Measurements from ENCODE around the gene OR8K1. TPM values are rescaled to one million over a fixed set of nuclear protein-coding genes. Genes with fewer than 3 reads are reported as not detected.

The OR8K1 gene
- total RNA-seq (not detected), polyA plus RNA-seq (not detected)

GRCh38 chr11:56345739-56346138 lies at the start of gene OR8K1:
OR8K1 (plus strand) TSS chr11:56346039; CDS start chr11:56346039, 0 bp downstream.
- intact Hi-C loops (cut with DNase I) = no loop called here
- no peaks in the 10 kb centered on the region for H3K27me3 ChIP-seq

GRCh38 chr11:56296898-56297297 lies 48.9 kb upstream of the OR8K1 start:
- Histone ChIP-seq H3K4me3 (no peak overlapping the region), H3K9me3 (no peaks in the 10 kb centered on the region), H3K36me3 (no peaks in the 10 kb centered on the region), H3K27me3 (no peaks in the 10 kb centered on the region), H3K4me1 (no peaks in the 10 kb centered on the region), H3K27ac (no peak overlapping the region)
- no peak for TF ChIP-seq POLR2AphosphoS5 (IDR thresholded peaks at IDR 0.05)
- no peak for TF ChIP-seq POLR2A (IDR thresholded peaks at IDR 0.05)
- no peak for TF ChIP-seq EP300 (IDR thresholded peaks at IDR 0.05)
- TF ChIP-seq, protein P1, sequence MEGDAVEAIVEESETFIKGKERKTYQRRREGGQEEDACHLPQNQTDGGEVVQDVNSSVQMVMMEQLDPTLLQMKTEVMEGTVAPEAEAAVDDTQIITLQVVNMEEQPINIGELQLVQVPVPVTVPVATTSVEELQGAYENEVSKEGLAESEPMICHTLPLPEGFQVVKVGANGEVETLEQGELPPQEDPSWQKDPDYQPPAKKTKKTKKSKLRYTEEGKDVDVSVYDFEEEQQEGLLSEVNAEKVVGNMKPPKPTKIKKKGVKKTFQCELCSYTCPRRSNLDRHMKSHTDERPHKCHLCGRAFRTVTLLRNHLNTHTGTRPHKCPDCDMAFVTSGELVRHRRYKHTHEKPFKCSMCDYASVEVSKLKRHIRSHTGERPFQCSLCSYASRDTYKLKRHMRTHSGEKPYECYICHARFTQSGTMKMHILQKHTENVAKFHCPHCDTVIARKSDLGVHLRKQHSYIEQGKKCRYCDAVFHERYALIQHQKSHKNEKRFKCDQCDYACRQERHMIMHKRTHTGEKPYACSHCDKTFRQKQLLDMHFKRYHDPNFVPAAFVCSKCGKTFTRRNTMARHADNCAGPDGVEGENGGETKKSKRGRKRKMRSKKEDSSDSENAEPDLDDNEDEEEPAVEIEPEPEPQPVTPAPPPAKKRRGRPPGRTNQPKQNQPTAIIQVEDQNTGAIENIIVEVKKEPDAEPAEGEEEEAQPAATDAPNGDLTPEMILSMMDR (IDR thresholded peaks at IDR 0.05) = no peak
- DNase-seq = no peak
- intact Hi-C loops (cut with DNase I) = no loop called here
- 93% methylated on average over 4 of the region's 4 CpGs for WGBS, 2 donors

More at GRCh38 chr11:56345739-56346138, at the start of gene OR8K1:
- Histone ChIP-seq H3K36me3 (no peaks in the 10 kb centered on the region), H3K4me1 (no peaks in the 10 kb centered on the region), H3K9me3 (no peaks in the 10 kb centered on the region), H3K27ac (no peak within 1 kb of the TSS), H3K4me3 (no peak within 1 kb of the TSS)
- no peak for DNase-seq
- WGBS, 2 donors = 91 to 96% methylated on average over 1 of the region's 1 CpG
- TF ChIP-seq, protein P1 (IDR thresholded peaks at IDR 0.05) = no peak
- TF ChIP-seq POLR2AphosphoS5 (IDR thresholded peaks at IDR 0.05) (no peak), EP300 (IDR thresholded peaks at IDR 0.05) (no peak), POLR2A (IDR thresholded peaks at IDR 0.05) (no peak)

DNA sequence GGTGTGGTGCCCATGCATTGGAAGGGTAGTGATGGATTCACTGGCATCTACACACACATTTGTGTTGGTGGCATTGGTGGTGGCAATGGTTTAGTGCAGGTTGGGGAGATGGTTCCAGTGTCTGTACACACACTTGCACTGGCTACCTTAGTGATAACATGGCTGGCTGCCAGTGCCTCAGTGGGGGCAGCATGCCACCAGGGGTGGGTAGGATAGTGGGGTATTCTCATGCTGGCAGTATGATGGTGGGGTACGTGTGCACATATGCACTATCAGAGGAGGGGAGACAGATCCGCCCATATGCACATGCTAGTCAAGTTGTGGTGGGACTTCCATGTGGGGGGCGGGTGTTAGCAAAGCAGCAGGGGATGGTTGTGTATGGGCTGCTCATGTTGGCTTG lies 38.0 kb upstream of the OR8K1 start:
- no peak for DNase-seq
- Histone ChIP-seq H3K36me3 (no peaks in the 10 kb centered on the region), H3K4me3 (no peak overlapping the region), H3K27me3 (no peaks in the 10 kb centered on the region), H3K27ac (no peak overlapping the region), H3K9me3 (peaks cover 0 to 3% (median 0%) of the 10 kb centered on the region in 4 donors), H3K4me1 (no peaks in the 10 kb centered on the region)
- 88 to 90% methylated on average over 3 of the region's 3 CpGs for WGBS, 2 donors
- intact Hi-C loops (cut with DNase I) = no loop called here
- no peak for TF ChIP-seq EP300 (IDR thresholded peaks at IDR 0.05)
- TF ChIP-seq POLR2A (IDR thresholded peaks at IDR 0.05) = no peak
- TF ChIP-seq POLR2AphosphoS5 (IDR thresholded peaks at IDR 0.05) = no peak
- TF ChIP-seq, protein P1 (IDR thresholded peaks at IDR 0.05) = no peak

DNA sequence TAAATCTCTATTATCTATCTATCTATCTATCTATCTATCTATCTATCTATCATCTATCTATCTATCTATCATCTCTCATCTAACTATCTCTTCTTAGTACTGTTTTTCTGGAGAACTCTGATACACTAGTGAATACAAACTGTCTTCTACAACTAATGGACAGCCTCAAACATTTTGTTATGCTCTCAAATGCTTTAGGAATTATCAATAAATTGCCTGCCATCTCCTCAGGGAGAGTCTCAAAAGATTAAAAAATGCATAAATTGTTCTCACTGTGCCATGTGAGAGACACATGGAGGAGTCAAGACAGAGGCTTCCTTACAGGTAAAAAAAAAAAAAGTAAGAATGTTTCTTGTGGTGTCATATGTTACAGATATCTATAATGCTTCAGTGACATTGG lies 31.0 kb upstream of the OR8K1 start, which contains the start of gene OR8K3:
Gene OR8K3 (plus strand): TSS at position 301 of the 400 bp plus-strand sequence. CDS start 3,163 bp downstream, outside the sequence.
- H3K4me1 ChIP-seq = no peaks in the 10 kb centered on the region
- TF ChIP-seq POLR2AphosphoS5 (IDR thresholded peaks at IDR 0.05) = no peak
- TF ChIP-seq, protein P1 (IDR thresholded peaks at IDR 0.05) = no peak
- TF ChIP-seq POLR2A (IDR thresholded peaks at IDR 0.05) = no peak
- TF ChIP-seq EP300 (IDR thresholded peaks at IDR 0.05) = no peak

More for the DNA sequence above, 31.0 kb upstream of the OR8K1 start, which contains the start of gene OR8K3:
- DNase-seq = no peak
- H3K27ac ChIP-seq = no peak within 1 kb of the TSS
- no peak within 1 kb of the TSS for H3K4me3 ChIP-seq
- intact Hi-C loops (cut with DNase I) = no loop called here
- H3K36me3 ChIP-seq = no peaks in the 10 kb centered on the region
- H3K9me3 ChIP-seq = no peaks in the 10 kb centered on the region
- no peaks in the 10 kb centered on the region for H3K27me3 ChIP-seq

Measured in sigmoid colon (tissue), 7 donors.